Inflammatory macrophage (primary cell): ENCODE data around the gene CCDC170.
A peak's percentile ranks its signal among the peaks of the same experiment; 100 is the strongest.
"Not testable (repeated sequence)": the region's sequence is repeated elsewhere in the genome, so short reads cannot be mapped to it uniquely, and the experiment has no call there.

ENCODE experiments used
- DNase-seq, 2 donors: peaks; one replicate each; pipeline ENCODE4 v3.0.0-alpha.2; 2020 to 2022
- total RNA-seq, 18 experiments: gene quantifications; one replicate each; lab custom pipeline; 2026; ENCODE audit warnings: mixed read lengths in 6 of 18, inconsistent platforms in 2 of 18; lab: John Stamatoyannopoulos, UW

Gene CCDC170, protein sequence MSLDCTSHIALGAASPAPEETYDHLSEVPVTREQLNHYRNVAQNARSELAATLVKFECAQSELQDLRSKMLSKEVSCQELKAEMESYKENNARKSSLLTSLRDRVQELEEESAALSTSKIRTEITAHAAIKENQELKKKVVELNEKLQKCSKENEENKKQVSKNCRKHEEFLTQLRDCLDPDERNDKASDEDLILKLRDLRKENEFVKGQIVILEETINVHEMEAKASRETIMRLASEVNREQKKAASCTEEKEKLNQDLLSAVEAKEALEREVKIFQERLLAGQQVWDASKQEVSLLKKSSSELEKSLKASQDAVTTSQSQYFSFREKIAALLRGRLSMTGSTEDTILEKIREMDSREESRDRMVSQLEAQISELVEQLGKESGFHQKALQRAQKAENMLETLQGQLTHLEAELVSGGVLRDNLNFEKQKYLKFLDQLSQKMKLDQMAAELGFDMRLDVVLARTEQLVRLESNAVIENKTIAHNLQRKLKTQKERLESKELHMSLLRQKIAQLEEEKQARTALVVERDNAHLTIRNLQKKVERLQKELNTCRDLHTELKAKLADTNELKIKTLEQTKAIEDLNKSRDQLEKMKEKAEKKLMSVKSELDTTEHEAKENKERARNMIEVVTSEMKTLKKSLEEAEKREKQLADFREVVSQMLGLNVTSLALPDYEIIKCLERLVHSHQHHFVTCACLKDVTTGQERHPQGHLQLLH
- total RNA-seq = 0.73 to 24.8 (median 4.5) reads per million in 18 experiments

DNA sequence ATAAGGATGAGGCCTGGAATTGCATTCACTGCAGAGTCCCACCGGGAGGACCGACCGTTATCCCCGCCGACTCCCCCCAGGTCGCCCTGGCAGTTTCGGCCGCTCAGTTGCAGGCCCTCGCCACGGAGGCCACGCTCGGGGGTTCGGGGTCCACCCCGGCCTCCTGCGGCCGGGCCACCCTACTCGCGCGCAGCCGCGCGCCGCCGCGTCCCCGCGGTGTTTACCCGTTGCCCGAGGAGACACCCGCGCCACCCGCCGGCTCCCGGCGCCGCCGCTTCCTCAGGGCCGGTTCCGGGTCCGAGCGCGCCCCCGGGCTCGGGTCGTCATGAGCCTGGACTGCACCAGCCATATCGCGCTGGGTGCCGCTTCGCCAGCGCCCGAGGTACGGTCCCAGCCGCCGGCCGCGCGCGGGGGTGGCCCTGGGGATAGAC lies at the start of gene CCDC170:
Gene CCDC170 (plus strand): TSS at position 214 of the 431 bp plus-strand sequence. CDS start 112 bp downstream, at position 326.
- peak; percentile 67 to 70 for DNase-seq

DNA sequence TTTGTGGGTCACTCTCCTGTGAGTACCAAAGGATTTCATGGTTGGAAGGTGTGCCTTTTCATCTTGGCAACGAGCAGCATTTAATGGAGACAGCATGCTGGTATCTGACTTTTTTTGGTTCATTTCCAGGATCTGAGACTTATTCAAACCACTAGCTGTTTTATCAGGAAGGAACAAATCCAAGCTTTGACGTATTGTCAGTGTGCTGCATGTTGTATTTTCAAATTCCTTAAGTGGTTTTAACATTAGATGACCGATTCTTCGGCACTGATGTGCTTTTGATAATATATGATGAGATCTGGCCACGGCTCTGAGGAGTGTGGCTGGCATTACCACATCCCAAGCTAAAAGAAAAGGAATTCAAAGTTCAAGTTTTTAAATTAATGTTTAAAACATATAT lies 48.3 kb upstream of the CCDC170 start:
- DNase-seq = no peak

DNA sequence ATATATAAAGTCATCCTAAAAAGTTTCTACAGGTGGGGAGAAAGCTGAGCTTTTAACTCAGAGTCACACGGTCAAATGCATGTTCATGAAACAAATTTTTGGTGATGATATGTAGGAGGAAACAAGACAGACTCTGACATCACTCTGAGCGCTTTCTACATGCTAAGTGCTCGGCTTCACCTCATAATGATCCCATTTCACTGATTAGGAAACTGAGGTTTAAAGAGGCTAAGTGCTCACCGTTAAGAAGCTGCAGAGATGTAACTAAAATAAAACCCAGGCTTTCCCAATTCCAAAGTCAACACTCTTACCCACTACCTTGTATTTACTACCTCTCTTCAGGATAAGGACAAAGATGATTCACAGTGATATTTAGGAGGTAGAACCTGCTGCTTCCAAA lies 46.6 kb upstream of the CCDC170 start:
- DNase-seq = no peak

DNA sequence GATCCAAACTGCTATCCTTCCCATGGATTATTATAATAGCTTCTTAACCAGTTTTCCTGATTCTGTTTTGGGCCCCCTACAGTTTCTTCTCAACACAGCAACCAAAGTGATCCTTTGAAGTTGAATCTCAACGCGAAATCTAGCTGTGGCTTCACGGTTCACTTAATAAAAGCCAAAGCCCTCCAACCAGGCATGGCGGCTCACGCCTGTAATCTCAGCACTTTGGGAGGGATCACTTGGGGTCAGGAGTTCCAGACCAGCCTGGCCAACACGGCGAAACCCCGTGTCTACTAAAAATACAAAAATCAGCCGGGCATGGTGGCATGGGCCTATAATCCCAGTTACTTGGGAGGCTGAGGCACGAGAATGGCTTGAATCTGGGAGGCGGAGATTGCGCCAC lies 45.2 kb upstream of the CCDC170 start:
- DNase-seq = no peak

DNA sequence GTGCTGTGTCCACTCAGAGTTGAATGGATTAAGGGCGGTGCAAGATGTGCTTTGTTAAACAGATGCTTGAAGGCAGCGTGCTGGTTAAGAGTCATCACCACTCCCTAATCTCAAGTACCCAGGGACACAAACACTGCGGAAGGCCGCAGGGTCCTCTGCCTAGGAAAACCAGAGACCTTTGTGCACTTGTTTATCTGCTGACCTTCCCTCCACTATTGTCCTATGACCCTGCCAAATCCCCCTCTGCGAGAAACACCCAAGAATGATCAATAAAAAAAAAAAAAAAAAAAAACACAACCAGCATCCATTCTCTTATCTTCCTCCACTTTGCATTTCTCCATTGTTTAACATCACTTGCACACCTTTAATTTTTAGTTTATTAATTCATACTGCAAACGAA lies 42.9 kb upstream of the CCDC170 start:
- not testable (repeated sequence) for DNase-seq

DNA sequence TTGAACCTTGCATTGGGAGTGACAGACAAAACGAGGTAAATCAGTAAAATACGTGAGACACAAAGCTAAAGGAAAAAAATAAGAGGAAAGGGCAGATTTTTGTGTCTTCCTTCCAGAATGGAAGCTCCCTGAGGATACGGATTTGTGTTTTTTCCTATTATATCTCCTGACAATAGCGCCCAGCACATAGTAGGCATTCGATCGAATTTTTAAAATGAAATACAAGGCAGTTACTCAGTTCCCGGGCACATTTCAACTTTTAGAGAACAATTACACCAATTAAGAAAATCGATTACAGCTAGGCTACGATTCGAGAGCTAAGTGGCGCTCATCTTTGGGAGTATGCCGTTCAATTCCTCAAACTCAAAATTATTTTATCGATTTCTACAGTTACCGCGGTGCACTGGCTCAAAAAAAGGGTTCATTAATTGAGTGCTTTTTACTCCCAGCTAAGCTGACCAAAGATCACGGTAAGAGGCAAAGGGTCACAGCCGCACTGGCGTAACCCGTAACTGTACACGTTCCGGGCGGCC lies 42.3 kb upstream of the CCDC170 start:
- DNase-seq = no peak

DNA sequence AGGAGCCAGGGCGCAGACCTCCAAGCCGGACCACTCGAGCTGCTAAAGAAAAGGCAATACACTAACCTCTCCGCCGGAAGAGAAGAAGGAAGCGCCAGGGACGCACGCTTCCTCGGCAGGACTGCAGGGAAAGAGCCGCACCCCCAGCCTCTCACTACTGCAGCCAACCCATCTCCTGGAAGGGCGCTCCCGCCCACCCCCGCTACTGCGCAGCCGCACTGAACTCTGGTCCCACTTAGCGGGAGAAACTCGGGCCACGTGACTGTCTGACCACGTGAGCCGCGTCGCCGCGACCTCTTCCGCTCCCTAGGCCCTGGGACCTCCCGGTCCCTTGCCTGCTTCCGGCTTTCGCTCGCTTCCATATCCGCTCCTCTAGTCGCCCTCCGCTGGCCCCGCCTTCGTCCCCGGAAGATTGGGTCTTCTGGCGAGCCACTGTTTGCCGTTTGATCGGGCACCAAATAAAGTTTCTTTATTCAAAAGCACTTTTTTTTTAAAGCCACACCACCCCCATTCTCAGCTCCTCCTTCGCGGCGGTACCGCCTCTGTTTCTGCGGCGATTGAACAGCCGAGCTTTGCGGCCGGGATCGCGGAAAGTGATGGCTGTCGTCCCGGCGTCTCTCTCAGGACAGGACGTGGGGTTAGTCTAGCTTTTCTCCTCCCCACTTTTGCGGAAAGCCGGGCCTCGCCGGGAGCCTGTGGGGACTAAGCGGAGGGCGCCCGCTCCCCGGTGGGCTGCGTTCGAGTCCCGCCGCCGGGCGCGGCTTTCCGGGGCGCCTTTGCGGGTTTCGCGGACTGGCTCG lies 41.7 kb upstream of the CCDC170 start, which contains the start of gene RMND1:
Gene RMND1 (minus strand): TSS at position 177 of the 800 bp plus-strand sequence. CDS start 6,315 bp downstream, outside the sequence.
- DNase-seq = peak; percentile 100

DNA sequence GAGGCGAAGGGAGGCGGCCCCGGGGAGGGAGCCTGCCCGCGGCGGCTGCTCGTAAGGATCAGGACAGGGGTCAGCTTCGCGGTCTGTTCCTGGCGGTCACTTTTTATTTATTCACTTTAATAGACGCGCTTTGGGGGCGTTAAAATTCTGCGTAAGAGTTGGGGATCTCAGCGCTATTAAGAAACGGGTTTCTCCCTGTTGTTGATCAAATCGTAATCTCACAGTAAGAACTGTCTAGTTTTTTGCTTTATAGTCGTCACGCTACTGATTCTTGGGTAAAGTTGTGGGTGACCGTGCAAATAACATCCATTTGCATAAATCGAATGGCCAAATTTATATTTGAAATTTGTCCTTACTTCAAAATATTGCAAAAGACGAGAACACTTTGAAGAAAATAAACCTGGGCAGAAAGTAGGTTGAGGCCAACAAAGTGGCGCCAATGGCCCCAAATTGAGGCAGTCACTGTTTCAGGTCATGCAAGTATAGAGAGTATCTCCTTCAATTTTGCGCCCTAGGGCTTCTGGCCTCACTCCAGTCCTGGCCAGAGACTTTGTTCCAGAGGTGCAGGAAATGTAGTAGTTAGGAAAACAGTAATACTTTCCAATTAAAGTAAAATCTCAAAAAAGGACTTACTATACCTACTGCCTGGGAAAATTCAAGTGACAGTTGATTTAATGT lies 40.9 kb upstream of the CCDC170 start:
- peak in 1 of 2 donors; percentile 2 for DNase-seq

DNA sequence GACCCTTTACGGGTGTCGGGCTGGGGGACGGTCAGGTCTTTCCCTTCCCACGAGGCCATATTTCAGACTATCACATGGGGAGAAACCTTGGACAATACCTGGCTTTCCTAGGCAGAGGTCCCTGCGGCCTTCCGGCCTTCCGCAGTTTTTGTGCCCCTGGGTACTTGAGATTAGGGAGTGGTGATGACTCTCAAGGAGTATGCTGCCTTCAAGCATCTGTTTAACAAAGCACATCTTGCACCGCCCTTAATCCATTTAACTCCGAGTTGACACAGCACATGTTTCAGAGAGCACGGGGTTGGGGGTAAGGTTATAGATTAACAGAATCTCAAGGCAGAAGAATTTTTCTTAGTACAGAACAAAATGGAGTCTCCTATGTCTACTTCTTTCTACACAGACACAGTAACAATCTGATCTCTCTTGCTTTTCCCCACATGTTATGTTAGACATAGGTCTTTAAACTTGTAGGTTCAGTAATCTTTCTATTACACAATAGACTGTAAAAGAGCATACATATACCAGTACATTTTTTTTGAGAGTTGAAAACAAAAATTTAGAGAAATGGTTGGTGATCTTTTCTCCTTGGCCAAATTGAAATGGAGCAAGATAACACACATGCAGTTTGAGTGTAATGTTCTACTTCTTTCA lies 37.9 kb upstream of the CCDC170 start:
- not testable (repeated sequence) for DNase-seq

DNA sequence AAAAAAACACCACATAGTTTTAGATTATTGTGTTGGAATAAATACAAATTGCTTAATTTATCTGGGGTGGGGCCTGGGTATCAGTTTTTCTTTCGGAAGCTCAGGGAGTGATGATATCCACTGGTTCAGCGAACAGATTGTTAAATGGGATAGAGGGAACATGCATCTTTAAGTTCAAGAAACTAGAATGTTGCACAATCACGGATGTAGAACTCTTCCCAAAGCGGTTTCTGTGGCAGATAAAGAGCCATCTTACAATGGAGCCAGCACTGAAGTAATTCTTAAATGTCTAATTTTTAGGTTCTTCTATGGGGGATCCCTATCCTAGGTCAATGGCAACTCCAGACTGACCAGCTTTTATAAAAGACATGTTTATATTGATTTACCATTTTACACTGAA lies 32.1 kb upstream of the CCDC170 start:
- no peak for DNase-seq

DNA sequence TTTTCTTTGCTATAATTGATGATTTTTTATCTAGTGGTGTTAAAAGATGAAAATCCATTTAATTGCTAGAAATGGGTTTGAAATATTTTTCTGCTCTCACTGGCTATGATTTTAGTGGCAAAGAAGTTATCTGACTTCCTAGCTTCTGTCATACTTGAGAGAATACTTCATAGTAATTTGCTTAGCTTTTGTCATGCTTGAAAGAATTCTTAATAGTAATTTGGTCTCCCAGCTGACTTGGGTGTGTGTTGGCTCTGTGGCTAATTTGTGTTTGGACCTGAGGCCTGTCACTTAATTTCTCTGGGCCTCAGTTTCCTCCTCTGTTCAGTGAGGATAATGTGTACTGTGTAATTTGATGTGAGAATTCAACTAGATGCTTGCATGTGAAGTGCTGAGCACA lies 29.1 kb upstream of the CCDC170 start:
- no peak for DNase-seq

DNA sequence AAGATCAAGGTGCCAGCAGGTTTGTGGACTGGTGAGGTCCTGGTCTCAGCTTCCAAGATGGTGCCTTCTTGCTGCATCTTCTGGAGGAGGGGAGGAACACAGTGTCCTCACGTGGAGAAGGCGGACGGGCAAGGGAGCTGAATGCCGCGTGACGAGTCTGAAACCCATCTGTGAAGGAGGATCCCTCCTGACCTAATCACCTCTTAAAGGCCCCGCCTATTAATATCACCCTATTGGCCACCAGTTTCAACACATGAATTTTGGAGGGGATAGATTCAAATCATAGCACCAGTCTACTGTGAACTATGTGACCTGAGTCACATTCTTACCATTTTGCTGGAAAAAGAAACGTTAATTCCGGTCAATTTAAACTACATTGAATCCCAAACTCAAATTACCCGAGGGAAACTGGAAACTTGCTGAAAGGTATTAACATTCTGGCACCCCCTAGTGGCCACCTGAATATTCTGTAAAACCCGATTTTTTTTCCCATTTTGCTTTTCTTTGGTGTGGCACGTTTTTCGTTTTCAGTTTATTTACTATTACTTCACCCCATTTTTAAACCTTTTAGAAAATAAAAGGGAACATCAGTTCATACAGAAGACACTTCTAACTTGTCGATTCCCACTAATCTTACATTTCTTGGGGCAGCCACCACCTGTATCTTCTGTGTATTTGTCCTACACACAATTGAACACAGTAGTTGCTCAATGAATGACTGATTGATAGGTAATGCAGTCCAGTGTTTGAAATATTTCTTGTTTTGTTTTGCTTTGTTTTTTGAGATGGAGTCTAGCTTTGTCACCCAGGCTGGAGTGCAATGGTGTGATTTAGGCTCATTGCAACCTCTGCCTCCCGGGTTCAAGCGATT lies 17.9 kb upstream of the CCDC170 start:
- peak; percentile 40 to 51 for DNase-seq

DNA sequence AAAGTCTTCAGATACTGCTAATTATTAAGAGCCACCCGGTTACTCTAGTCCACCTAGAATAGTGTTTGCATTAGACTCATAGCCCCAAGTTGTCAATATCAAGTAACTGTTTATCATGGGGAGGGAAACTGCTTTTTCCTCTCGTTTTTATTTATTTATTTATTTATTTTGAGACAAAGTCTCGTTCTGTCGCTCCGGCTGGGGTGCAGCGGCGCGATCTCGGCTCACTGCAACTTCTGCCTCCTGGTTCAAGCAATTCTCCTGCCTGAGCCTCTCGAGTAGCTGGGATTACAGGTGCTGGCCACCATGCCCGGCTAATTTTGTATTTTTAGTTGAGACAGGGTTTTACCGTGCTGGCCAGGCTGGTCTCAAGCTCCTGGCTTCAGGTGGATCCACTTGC lies 16.1 kb upstream of the CCDC170 start:
- no peak for DNase-seq

DNA sequence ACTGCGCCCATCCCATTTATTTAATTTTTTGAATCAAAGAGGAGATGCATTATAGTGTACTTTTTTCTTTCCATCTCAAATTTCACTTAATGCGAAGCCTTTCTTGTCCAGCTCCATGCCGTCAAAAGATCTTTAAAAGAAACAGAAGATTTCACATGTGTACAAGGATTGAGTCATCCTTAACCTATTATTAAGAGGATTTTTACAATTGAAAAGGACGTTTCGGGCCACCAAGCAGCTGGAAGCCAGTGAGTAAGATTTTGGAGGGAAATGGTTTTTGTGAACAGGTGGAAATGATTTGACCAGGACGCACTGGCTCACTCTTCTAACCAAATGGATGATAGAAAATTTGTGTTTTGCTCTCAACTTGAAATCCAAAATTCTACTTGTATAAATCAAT lies 15.1 kb upstream of the CCDC170 start:
- DNase-seq = no peak

DNA sequence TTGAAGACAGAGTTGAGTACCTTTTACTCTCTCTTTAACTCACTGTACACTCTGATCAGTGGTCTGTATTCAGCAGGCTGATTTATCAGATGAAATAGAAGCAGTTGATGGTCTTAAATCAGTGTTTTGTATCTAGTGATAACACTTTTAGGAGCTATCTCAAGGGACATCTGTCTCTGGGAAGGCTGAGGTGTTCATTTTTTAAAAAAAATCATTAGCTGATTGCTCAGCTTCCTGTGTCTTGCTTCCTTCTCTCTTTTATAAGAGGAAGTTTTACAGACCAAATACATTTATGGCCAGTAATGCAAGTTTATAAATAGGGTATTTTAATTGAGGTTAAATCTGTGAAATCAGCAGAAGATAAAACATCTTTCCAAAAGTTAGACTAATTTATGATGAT lies 12.0 kb upstream of the CCDC170 start:
- peak; percentile 42 to 70 for DNase-seq

DNA sequence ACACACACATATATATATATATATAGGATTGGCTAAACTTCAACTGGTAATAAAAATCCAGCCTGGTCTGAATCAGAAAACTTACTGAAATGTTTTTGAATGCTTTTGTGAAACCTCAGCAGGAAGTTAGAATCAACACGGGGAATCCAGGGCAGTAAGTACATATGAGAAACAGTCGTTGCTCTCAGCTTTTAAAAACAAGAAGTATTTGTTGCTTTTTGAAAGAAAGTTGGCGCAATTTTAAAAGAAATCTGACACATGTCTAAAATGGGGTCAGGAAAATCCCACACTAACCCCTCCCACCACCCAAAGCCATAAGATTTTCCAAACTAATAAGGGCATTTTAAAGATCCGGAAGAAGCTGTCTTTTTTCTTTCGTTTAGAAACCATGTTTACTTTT lies 11.5 kb upstream of the CCDC170 start:
- DNase-seq = peak; percentile 81 to 91

DNA sequence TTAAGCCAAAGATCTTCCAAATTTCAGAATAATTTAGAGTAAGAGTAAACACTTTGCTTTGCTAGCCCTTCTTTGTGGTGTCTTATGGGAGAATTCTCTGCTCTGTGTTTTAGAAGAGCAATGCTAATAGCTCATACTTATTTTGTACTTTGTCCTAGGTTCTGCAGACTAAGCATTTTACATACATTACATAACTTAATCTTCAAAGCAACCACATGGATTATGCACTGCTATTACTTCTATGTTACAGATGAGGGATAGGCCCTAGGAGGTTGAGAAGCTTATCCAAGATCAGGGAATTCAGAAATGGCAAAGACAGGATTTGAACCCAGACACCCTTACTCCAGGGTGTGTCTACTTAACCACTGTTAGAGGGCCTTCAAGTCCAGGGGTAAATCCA lies 9.8 kb upstream of the CCDC170 start:
- no peak for DNase-seq

DNA sequence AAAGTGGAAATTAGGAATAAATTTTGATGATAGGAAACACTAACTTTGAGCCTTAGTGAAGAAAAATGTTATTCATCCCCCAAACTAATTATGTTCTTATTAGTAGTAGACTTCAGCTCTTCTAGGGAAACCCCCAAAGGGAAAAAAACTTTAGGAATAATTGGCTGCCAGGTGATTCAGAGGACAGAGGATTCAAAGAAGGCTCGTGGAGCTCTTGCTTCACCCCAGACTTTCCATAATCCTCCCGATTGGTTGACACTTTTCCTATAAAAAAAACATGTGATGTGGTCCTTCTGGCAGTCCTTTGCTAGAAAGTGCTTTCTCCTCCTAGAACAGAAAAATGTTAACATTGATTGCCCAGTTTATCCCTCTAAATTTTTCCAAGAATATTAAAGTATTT lies 5.6 kb upstream of the CCDC170 start:
- no peak for DNase-seq

DNA sequence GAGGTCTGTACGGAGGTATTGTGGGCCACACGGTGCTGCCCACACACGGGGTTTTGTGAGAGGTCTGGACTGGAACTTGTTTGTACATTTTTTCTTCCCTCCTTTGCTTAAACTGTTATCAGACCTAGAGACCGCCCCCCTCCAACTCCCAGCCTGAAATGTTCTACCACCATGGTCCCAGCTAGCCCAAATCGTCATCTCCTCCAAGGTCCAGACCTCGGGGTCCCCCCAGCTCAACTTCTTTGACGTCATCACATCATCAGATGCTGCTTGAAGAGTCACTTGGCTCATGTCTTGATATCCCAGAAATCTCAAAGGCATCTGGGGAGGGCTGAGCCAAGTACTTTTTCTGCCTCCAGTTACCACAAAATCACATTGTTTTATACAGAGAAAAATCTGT lies 2.8 kb upstream of the CCDC170 start:
- DNase-seq = no peak

DNA sequence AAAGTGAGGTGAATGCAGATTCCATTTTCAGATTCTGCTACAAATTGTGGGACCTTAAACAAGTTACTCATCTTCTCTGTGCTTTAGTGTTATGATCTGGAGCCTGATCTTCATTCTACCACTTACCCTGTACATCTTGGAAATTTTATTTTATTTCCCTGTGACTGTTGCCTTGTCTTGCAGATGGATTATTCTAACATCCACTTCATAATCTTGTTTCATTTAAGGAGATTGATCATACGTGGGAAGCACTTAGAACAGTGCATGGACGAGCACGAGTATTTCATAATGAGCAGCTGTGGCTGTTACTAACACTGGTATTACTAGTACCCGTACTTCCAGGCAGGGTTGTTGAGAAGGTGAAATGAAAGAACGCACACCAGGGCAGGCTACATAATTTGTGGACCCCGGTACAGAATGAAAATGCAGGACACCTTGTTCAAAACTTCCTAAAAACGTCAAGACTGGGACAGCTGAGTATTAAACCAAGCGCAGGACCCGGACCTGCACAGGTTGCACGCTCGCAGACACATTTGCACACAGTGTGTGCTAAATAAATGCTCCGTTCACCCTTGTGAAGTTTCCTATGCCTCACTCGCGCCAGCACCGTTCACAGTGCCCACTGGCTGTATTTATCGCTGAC lies 535 bp upstream of the CCDC170 start:
- DNase-seq = peak in 1 of 2 donors; percentile 36
